OCI-LY1 (cell line): ENCODE measurements around the gene PUSL1.

Experiments used
- CTCF ChIP-seq: fragments of 200-600 bp; sonication (generic), shearing (Covaris generic); IDR thresholded peaks from 2 replicates; pipeline ENCODE4 v1.5.1; 2017; ENCODE audit warnings: mild to moderate bottlenecking, antibody characterized with exemption, low read length, moderate library complexity, mixed read lengths
- EZH2 ChIP-seq: fragments of 200-600 bp; sonication (generic), shearing (Covaris generic); IDR thresholded peaks from 2 replicates; pipeline ENCODE4 v1.8.0; 2017; ENCODE audit warnings: borderline replicate concordance, mixed run types, mild to moderate bottlenecking, antibody characterized with exemption, low read length, moderate library complexity, mixed read lengths

- TF ChIP-seq EZH2 (no peak), CTCF (no peak)
Measured at GRCh38 chr1:1345860-1346500, 37.6 kb downstream of the PUSL1 start.
